ENCODE measurements around the gene OGFOD3. TPM values are rescaled to one million over a fixed set of nuclear protein-coding genes. Genes with fewer than 3 reads are reported as not detected.

The OGFOD3 gene
- total RNA-seq, 1 donor from 2014 or later, result 24.7 TPM

DNA sequence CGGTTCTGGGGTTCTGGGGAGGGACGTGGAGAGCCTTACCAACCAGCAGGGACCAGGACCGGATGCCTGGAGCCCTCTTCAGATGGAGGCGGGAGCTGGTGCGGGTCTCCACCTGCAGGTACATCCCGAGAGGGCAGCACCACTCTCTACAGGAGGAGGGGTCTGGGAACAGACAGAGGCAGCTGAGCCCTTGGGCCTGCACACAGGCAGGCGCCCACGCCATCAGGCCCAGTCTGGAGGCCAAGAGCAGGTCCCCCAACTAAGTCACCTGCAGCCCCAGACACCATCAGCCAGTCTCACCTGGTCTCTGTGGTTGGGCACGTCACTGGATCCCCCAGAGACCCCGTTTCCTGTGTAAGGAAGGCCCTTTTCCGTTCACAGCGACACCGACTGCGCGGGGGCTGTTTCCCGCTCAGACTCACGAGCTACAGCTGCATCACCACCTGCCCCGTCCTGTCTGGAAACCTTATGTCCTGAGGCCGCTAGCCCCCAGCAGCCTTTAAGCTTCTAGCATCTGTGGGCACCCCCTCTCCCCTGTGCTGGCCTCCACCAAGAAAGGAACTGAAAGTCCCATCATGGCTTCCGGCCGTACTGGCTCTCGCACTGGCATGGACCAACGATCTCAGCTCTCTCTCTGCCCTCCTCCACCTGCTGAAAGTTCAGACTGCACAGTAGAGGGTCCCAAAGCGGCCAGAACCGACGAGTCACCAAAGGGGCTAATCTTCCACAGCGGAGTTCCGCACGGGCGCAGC is 30.9 kb upstream of the OGFOD3 start:
- intact Hi-C loops (cut with micrococcal nuclease), result loop anchor here (1.0 to 2.0 kb wide), 5 partner anchors 30 to 419 kb away; partner anchors contain the start of gene RAC3

DNA sequence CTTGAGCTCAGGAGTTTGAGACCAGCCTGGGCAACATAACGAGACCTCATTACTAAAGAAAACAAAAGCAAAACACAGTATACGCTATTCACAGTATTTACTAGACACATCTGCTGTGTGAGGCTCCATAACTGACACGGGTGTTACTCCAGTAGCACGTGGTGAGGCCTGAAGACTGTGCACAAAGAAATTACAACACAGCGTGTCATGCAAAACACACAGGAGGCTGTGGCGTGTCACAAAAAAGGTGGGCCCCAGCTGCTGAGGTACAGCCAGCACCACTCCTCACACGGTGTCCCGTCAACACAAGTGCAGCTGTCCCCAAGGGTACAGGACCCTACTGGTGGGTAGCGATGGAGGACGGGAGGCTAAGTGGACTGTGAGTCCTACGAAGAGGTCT is 29.5 kb upstream of the OGFOD3 start:
- intact Hi-C loops (cut with micrococcal nuclease), result loop anchor here (2.0 kb wide), 1 partner anchor 417 kb away; the partner anchor contains the start of gene RAC3

DNA sequence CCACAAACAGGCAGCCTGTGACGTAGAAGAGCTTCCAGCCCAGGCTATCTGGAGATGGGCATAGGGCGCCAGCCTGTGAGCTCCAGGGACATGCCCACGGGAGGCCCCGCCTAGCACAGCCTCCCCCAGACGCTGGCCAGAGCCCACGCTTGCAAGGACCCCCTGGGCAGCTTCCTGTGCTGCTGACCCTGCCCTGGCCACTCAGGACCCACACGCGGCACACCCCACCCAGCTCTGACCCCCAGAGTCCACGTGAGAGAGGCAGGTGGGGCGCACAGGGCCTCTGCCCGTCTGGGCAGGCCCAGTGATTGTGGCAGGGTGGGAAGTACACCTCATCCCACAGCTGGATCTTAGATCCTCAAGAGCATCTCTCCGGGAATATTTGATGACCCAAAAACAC is 28.3 kb upstream of the OGFOD3 start:
- intact Hi-C loops (cut with micrococcal nuclease), result no loop called here

DNA sequence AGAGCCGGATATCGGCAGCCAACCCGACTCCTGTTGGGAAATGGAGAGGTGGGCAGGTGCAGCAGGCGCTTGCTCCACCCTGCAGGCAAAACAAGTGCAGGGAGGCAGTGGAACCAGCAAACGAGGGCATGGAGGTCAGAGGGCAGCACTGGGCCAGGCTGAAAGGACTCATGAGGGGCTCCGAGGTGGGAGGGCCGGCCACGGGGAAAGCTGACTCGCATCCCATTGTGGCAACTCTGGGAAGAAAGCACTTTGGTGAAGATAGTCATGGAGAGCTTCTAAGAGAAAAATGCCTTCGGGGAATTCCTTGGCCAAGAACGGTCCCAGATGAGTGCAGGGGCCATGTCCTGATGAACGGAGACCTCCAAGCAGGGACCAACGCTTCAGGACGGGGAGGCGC is 27.7 kb upstream of the OGFOD3 start:
- intact Hi-C loops (cut with micrococcal nuclease), result no loop called here

DNA sequence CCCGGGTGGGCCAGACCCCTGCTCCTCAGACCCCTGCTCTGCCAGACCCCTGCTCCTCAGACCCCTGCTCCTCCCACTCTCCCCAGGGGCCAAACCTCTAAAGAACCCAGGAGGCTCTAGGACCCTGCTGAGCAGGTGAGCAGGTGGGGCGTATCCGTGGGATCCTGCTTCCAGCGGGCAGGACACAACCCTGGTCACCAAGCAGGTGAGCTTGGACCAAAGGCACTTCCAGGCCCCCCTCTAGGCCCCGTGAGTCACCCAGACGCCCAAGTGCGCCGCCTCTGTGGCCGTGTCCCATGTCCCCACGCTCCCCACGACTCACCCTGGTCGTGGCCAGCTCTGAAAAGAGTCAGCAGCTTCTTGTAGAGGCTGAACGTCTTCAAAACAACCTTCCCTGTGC is 27.2 kb upstream of the OGFOD3 start:
- intact Hi-C loops (cut with micrococcal nuclease), result no loop called here

DNA sequence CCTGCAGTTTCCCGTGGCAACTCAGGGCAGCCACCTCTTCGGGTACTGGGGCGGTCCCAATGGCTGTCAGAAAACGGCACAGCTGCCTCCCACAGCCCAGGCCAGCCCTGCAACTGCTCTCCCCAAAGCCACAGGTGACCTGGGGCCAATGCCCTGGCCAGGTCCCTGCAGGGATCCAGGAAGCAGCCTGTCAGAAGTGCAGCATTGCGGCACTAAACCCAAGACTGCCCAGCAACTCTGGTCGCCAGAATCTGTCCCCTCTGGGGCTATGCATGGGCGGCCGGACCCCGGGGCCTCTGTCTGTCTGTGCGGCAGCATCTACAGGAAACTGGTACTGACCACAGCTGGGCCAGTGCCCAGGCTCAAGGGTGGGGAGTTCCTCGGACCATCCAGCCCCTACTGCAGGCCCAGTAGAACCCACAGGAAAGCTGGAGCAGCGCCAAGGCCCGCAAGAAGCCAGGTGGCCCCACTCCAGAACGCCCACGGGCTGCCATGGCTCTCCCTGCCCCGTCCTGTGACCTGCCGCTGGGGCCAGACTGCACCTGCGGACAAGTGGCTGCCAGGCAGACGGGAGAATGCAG is 26.6 kb upstream of the OGFOD3 start:
- intact Hi-C loops (cut with micrococcal nuclease), result no loop called here

DNA sequence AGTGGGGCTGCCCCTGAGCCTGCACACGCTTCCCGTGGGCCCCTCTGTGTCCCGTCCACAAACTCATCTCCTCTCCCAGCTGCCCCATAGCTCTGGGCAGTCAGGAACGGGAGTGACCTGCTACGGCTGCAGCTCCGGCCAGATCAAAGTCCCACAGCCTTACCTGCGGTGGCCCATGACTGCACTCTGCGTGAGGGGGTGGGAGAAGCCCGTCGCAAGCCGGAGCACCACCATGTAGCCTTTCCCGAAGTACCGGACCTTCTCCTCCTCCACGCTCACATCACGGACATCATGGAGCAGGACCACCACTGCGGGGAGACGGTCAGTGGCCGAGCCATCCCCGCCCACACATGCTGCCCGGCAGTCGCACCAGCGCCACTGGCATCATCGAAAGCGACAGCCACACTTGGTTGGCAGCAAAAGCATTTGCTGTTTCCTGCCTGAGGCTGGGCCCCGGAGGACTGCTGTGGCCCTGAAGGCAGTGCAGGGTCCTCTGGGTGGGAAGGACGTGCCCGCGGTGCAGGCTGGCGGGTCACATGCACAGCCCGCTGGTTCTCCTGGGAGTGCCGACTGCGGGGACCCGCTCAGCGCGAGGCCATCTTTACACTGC is 26.0 kb upstream of the OGFOD3 start:
- intact Hi-C loops (cut with micrococcal nuclease), result no loop called here

DNA sequence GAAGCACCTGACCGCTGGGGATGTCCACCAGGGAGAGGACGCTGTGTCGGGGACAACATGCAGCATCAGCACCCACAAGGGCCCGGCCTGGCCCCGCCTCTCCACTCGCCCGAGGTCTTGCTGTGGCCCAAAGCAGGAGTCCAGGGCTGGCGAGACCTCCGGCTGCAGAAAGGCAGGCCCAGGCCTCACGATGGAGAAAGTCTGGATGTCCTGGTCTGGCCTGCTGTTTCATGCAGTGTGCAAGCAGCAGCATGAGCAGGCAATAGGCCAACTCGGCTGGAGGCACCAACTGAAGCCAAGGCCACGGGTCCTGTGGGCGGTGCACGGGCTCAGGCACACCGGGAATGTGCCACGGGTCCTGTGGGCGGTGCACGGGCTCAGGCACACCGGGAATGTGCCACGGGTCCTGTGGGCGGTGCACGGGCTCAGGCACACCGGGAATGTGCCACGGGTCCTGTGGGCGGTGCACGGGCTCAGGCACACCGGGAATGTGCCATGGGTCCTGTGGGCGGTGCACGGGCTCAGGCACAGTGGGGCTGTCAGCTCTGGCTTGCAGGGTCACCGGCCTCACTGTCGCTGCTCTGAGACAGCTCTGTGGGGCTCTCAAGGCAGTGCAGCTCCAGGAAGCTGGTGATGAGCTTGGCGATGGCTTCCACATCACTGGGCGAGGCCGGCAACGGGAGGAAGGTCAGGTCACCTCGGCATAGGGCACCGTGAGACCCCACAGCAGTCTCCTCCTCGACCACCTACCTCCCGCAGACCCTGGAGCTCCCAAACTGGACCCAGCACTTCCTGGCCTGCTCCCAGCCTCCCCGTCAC is 25.3 kb upstream of the OGFOD3 start:
- intact Hi-C loops (cut with micrococcal nuclease), result no loop called here

DNA sequence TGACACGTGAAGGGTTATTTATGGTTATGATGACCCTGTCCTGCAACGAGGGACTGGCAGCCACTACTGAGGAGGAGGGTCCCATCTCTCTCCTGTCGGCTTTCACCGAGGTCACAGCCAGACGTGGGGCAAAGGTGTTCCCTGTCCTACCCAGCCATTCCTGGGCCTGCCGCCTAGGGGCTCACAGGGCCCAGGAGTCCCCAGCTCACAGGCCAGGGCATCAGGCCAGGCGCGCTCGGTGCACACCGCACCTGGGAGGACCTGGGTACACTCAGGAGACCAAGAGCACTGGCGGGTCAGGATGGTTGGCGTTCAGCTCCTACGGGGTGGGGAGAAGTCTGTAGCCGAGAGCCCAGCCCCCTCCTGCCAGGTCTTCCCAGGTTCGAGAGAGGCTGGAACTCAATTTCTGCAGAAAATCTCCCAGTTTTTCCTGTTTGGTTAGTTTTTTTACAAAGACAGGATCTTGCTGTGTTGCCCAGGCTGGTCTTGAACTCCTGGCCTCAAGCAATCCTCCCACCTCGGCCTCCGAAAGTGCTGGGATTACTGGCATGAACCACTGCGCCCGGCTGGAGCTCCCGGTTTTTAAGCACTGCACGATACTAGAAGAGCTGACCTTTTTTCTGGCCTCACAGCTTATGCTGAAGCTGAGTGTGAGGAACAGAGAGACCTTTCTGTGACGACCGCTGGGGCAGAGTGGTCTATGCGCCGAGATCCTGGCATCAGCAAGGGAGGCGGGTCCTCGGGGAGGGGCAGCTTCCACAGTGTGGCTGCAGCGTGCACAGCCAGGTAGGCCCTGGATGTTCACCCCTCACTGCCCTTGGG is 24.5 kb upstream of the OGFOD3 start:
- intact Hi-C loops (cut with micrococcal nuclease), result no loop called here

DNA sequence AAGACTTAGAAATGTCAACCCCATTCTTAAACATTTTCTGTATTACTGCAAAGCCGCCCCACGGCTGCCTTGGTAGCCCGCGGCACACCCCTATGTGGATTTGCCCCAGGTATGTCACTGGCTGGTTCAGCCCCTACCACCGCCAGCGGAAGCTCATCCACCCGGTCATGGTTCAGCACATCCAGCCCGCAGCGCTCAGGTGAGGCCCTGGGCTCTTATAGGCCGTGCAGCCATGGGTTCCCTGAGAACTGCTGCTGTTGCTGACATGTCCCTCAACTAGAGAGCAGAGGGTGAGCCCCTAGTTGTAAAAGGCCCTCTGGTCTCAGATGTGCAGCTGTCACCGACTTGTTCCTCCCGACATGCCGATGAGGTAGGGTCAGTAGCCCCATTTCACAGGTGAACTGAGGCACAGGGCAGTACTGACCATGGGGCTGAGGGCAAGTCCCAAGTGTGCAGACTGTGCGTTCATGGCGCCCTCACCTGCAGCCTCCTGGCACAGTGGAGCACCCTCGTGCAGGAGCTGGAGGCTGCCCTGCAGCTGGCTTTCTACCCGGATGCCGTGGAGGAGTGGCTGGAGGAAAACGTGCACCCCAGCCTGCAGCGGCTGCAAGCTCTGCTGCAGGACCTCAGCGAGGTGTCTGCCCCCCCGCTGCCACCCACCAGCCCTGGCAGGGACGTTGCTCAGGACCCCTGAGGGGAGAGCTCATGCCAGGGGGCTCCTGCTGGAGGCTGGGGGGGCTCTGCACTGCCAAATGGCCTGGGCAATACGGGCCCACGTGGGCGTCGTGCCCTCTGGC is 23.5 kb upstream of the OGFOD3 start:
- intact Hi-C loops (cut with micrococcal nuclease), result no loop called here

DNA sequence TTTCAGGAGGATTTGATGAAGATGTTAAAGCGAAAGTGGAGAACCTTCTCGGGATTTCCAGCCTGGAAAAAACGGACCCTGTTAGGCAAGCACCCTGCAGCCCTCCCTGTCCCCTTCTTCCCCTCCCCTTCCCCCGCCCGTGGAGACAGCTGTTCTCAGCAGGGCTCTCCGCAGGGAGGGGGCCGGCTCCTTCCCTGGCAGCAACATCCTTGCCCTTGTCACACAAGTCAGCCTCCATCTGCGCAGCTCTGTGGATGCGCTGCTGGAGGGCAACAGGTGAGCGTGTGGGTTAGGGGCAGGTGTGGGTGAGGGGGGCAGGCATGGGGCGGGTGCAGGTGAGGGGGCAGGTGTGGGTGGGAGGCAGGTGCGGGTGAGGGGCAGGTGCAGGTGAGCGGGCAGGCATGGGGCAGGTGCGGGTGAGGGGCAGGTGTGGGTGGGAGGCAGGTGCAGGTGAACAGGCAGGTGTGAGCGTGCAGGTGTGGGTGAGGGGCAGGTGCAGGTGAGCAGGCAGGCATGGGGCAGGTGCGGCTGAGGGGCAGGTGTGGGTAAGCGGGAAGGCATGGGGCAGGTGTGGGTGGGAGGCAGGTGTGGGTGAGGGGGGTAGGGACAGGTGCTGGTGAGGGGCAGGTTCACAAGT is 22.7 kb upstream of the OGFOD3 start:
- intact Hi-C loops (cut with micrococcal nuclease), result no loop called here

DNA sequence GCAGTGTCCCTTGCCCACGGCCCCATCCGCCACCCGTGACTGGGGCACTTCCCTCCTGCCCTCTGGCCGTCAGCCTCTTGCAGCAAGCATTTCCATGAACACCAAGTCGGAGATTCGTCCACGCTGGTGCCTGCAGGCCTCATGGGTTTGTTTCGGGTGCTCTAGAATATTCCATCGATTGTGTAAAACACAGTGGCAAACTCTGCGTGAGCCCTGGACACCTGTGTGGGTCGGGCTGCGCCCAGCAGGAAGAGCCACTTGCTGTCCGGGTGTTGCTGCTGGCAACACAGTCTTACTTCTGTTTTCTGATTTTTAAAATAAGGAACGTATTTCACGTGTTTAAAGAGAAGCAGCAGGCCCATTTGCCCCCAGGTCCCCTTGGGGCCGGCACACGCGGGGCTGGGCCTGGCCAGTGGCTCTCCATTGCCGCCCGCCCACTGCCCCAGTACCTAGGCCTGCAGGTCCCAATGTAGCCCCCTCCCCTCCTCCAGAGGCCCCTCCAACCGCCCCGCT is 22.1 kb upstream of the OGFOD3 start:
- intact Hi-C loops (cut with micrococcal nuclease), result no loop called here

DNA sequence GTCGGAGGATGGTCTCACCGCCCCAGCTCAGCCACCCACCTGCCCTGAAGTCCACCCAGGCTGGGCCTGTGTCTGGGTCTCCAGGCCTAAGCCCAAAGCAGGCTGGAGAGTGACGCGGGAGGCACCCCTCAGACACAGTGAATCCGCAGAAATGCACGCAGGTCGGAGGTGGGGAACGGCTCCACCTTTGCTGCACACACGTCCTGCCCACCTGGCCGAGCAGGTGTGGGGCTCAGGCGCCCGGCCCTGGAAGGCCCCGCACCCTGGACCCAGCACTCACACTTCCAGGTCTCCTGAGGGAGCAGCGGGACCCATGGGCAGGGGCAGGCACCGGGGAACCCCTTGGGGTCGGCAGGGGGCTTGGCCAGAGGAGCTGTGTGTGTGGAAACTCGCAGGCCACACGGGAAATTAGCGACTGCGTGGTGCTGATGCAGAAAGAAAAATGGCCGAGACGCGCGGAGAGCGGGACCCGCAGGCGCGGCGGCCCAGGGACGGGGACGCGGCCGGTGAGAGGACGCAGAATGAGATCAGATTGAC is 21.5 kb upstream of the OGFOD3 start:
- intact Hi-C loops (cut with micrococcal nuclease), result no loop called here

DNA sequence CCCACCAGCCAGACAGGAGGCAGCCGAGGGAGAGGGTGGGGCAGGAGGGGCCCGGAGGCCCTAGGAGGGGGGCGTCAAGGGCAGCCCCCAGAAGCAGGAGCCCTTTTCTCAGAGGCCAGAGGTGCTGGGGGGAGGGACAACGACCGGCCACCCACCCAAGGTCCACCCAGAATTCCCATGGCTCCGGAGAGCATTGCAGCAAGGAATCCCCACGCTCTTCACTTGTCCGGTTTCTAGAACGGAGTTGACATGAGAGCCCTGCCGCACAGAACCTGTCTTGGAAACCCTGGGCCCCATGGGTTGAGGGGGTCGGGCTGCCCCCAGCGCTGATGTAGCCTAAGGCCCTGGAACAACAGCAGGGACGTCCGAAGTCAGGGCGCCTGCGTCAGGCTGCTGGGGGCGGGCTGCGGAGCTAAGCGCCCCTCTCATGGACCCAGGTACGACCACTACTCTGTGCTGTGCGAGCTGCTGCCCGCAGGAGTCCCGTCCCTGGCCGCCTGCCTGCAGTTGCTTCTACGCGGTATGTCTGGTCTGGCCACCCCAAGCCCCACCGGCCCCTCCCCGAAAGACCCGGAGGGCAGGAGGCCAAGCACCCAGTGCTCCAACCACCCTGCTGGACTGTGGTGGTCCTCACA is 20.9 kb upstream of the OGFOD3 start:
- intact Hi-C loops (cut with micrococcal nuclease), result no loop called here

DNA sequence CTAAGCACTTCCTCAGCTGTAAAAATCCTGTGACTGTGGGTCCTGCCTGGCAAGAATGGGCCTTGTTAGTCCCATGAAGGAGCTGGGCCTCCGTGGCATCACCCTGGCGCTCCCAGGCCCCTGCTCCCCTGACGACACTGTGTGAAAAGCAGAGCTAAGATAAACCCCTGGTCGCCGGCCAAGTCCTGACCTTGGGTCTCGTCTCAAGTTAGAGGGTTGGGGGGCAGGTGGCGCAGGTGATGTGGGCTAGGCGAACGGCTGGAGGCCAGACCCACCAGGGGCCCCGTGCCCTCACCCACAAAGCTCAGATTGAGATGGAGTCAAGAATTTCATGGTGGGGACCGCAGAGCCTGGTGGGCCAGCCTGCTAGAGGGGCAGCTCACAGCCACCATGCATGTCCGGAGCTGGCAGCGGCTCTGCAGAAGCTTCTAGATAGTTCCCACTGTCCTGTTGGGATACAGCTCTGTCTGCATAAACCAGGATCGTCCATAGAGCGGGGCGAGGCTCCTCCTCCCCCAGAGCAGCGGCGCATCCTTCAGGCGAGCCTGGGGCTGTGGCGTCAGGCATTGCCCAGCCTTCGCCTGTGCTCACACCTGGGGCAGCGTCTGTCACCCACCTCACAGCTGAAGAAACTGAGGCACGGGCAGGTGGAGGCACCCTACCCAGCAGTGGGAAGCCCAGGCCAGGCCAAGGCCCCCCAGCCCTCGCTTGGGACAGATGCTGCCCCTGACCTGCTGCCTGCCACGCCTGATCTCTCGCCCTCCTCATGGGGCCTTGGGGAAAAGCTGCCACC is 20.2 kb upstream of the OGFOD3 start:
- intact Hi-C loops (cut with micrococcal nuclease), result no loop called here

DNA sequence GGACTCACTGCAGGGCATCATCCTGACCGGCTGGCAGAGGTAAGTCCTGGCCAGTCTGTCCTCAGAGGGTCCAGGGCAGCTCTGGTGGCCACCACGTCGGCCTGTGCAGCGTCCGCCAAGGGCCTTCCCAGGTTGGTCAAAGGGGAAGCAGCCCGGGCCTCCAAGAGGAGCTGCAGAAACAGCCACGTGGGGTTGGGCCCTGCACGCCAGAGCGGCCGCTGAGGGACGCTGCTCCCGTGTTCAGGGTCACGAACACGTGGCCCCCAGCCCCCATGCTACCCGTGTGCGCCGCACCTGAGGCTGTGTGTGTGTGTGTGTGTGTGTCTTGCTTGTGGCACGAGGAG is 18.9 kb upstream of the OGFOD3 start:
- intact Hi-C loops (cut with micrococcal nuclease), result no loop called here

DNA sequence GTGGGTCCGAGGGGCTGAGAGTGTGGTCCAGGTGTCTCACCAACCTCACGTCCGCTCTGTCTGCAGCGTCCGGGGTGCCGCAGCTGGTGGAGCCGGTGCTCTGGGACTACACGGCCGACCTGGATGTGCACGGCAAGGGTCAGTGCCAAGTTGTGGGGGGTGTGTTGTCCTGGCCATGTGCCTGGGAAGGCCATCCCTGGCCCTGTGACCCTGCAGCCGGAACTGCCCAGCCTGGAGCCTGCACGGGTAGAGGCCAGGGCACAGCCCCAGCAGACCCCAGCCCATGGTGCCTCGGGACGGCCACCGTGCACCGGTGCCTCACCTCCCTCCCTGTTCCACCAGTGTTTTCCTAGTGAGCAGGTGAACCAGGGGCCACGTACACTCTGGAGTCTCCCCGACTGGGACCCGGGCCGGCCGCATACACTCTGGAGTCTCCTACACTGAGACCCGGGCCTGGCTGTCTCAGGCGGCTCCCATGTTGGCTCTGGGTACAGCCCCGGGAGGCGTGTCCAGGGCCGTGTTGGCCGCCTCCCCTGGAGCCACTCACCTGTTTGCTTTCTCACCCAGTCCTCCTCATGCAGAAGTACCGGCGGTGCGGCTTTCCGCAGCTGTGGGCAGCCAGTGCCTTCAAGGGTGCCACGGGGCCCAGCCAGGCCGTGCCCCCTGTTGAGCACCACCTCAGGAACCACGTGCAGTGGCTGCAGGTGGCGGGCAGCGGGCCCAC is 18.4 kb upstream of the OGFOD3 start:
- intact Hi-C loops (cut with micrococcal nuclease), result no loop called here

Measured in T-helper 1 cell treated with Interleukin-12 subunit alpha and Interleukin-12 subunit beta and Interleukin-4 antibody, amounts not matched to agents 30 ng/mL and 1 ng/mL, for 36 hours (primary cell).